DND-41 (cell line): ENCODE results near the gene DCC.

Experiments
- EZH2 ChIP-seq: IDR thresholded peaks from 3 replicates; pipeline ENCODE4 v1.6.1; 2012; ENCODE audit warnings: borderline replicate concordance, low read depth, mild to moderate bottlenecking, moderate library complexity, low read length, inconsistent platforms; ENCODE audit not compliant: severe bottlenecking
- TF ChIP-seq, protein P1 (sequence below): IDR thresholded peaks from 2 replicates; pipeline ENCODE4 v1.5.1; 2012; ENCODE audit warnings: borderline replicate concordance, low read length, moderate library complexity, mild to moderate bottlenecking; ENCODE audit not compliant: poor library complexity, severe bottlenecking; ENCODE audit errors: extremely low read depth

DNA sequence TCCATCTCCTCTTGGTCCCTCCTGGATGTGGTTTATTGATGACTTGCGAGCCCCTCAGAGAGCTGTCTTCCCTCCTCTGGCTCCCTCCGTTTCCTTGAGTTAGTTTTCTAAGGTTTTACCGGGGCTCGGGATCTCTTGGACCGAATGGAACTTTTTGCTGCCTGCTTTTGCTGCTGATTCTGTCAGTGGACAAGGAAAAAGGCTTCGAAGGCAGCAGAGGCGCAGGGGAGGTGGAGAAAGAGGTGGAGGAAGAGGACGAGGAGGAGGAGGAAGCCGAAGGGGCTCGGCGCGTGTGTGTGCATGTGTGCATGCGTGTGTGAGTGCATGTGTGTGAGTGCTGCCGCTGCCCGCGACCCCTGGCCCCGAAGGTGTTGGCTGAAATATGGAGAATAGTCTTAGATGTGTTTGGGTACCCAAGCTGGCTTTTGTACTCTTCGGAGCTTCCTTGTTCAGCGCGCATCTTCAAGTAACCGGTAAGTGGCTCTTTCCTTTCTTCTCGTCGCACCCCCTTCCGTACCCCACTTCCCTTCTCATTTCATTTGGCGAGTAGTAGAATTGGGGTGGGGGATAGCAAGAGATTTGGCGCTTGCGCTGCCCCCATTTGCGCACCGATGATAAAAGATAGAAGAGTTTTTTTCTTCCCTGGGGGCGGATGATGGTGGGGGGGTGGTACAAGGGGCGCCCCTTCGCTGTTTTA lies 557 bp downstream of the DCC start:
- TF ChIP-seq, protein P1, sequence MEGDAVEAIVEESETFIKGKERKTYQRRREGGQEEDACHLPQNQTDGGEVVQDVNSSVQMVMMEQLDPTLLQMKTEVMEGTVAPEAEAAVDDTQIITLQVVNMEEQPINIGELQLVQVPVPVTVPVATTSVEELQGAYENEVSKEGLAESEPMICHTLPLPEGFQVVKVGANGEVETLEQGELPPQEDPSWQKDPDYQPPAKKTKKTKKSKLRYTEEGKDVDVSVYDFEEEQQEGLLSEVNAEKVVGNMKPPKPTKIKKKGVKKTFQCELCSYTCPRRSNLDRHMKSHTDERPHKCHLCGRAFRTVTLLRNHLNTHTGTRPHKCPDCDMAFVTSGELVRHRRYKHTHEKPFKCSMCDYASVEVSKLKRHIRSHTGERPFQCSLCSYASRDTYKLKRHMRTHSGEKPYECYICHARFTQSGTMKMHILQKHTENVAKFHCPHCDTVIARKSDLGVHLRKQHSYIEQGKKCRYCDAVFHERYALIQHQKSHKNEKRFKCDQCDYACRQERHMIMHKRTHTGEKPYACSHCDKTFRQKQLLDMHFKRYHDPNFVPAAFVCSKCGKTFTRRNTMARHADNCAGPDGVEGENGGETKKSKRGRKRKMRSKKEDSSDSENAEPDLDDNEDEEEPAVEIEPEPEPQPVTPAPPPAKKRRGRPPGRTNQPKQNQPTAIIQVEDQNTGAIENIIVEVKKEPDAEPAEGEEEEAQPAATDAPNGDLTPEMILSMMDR = no peak
- no peak for TF ChIP-seq EZH2
